HL-60 (cell line): ENCODE data around the gene FOXA3.

Source experiments
- DNase-seq, 2 experiments: peaks; one replicate each; pipeline ENCODE4 v3.0.0-alpha.2; 2010 to 2020; ENCODE audit warnings: low read depth in 1 of 2, low spot score in 1 of 2
- H3K27ac ChIP-seq: fragments of 250-450 bp; sonication (Bioruptor Pico); replicated peaks from 2 replicates; pipeline ENCODE4 v1.5.1; 2020; ENCODE audit warnings: mild to moderate bottlenecking, moderate library complexity
- H3K27me3 ChIP-seq: fragments of 250-450 bp; sonication (Bioruptor Pico); 2 replicates; pipeline ENCODE4 v1.5.1; 2021; ENCODE audit warnings: mild to moderate bottlenecking, moderate library complexity; ENCODE audit not compliant: insufficient read depth, poor library complexity, severe bottlenecking
- H3K4me3 ChIP-seq: replicated peaks from 2 replicates; pipeline ENCODE4 v1.5.1; 2011; ENCODE audit warnings: mild to moderate bottlenecking, control low read depth, low read length; ENCODE audit not compliant: insufficient read depth
- CTCF ChIP-seq: IDR thresholded peaks from one replicate; pipeline ENCODE4 v1.5.1; 2011; ENCODE audit warnings: low read length, control low read depth, inconsistent platforms; ENCODE audit not compliant: insufficient read depth
- GABPA ChIP-seq: IDR thresholded peaks from 2 replicates; pipeline ENCODE4 v1.6.1; 2012; ENCODE audit warnings: low read depth
- POLR2AphosphoS5 ChIP-seq: IDR thresholded peaks from 2 replicates; pipeline ENCODE4 v1.6.1; 2012; ENCODE audit warnings: low read depth
- REST ChIP-seq: IDR thresholded peaks from 2 replicates; pipeline ENCODE4 v1.6.1; 2012; ENCODE audit warnings: low read depth; ENCODE audit not compliant: insufficient replicate concordance
- SPI1 ChIP-seq: IDR thresholded peaks from 2 replicates; pipeline ENCODE4 v1.6.1; 2012; ENCODE audit warnings: low read depth, mild to moderate bottlenecking, borderline replicate concordance

FOXA3 gene

GRCh38 chr19:45876161-45876410, 12.0 kb downstream of the FOXA3 start:
- TF ChIP-seq GABPA: no peak
- TF ChIP-seq SPI1: no peak
- TF ChIP-seq POLR2AphosphoS5: no peak
- no peak for TF ChIP-seq REST
- no peak for TF ChIP-seq CTCF
- Histone ChIP-seq H3K27me3 (peaks cover 28% of the 10 kb centered on the region), H3K4me3 (no peak overlapping the region), H3K27ac (no peak overlapping the region)
- DNase-seq: no peak

- no peak overlapping the region for H3K27ac ChIP-seq
- H3K27me3 ChIP-seq: peaks cover 28% of the 10 kb centered on the region
- no peak for DNase-seq
- TF ChIP-seq POLR2AphosphoS5 (no peak), REST (no peak), SPI1 (no peak), CTCF (no peak), GABPA (no peak)
- no peak overlapping the region for H3K4me3 ChIP-seq
These were observed 12.5 kb downstream of the FOXA3 start for GRCh38 chr19:45876411-45877197.

- Histone ChIP-seq H3K27ac (no peak overlapping the region), H3K4me3 (no peak overlapping the region), H3K27me3 (peaks cover 28% of the 10 kb centered on the region)
- TF ChIP-seq GABPA (no peak), SPI1 (no peak)
- no peak for DNase-seq
These were observed 14.1 kb downstream of the FOXA3 start for GRCh38 chr19:45878043-45878794.

- Histone ChIP-seq H3K4me3 (no peak overlapping the region), H3K27me3 (peaks cover 26% of the 10 kb centered on the region), H3K27ac (no peak overlapping the region)
- DNase-seq: no peak
- TF ChIP-seq POLR2AphosphoS5 (no peak), REST (no peak)
These were observed 14.9 kb downstream of the FOXA3 start for GRCh38 chr19:45879055-45879454.
